Epithelial cell of esophagus (primary cell): Measurements from ENCODE around the gene IMPDH2.

Source experiments
- DNase-seq: peaks from one replicate; pipeline ENCODE4 v3.0.0; 2010; ENCODE audit warnings: low read depth
- H3K4me3 ChIP-seq: 2 replicates; pipeline ENCODE4 v1.5.1; 2011; ENCODE audit warnings: mild to moderate bottlenecking, low read length, control low read depth
- CTCF ChIP-seq: IDR thresholded peaks from 2 replicates; pipeline ENCODE4 v1.5.1; 2011; ENCODE audit warnings: low read depth, mild to moderate bottlenecking, low read length, control low read depth, inconsistent platforms; ENCODE audit not compliant: insufficient read depth; ENCODE audit errors: missing control alignments

IMPDH2 gene

GRCh38 chr3:48985831-48986376 is 43.3 kb downstream of the IMPDH2 start:
- TF ChIP-seq CTCF = no peak
- H3K4me3 ChIP-seq = no peak overlapping the region
- no peak for DNase-seq

- no peak for TF ChIP-seq CTCF
- DNase-seq = peak; percentile 36
- no peak overlapping the region for H3K4me3 ChIP-seq
These were observed 44.5 kb downstream of the IMPDH2 start for GRCh38 chr3:48984663-48985062.

GRCh38 chr3:48983096-48983495 is 46.1 kb downstream of the IMPDH2 start:
- DNase-seq = no peak
- no peak overlapping the region for H3K4me3 ChIP-seq
- no peak for TF ChIP-seq CTCF

GRCh38 chr3:48982686-48983085 is 46.5 kb downstream of the IMPDH2 start:
- no peak for DNase-seq
- no peak for TF ChIP-seq CTCF
- no peak overlapping the region for H3K4me3 ChIP-seq

- no peak for DNase-seq
- TF ChIP-seq CTCF = no peak
- no peak overlapping the region for H3K4me3 ChIP-seq
These were observed 47.2 kb downstream of the IMPDH2 start for GRCh38 chr3:48982016-48982415.

- TF ChIP-seq CTCF = no peak
- no peak overlapping the region for H3K4me3 ChIP-seq
- DNase-seq = no peak
These were observed 48.9 kb downstream of the IMPDH2 start for GRCh38 chr3:48980295-48980694.

- no peak for TF ChIP-seq CTCF
- H3K4me3 ChIP-seq = no peak overlapping the region
- no peak for DNase-seq
These were observed 49.7 kb downstream of the IMPDH2 start for GRCh38 chr3:48979451-48979850.
